Measurements from ENCODE around the gene XRCC2.
"Not testable (repeated sequence)": the region's sequence is repeated elsewhere in the genome, so short reads cannot be mapped to it uniquely, and the experiment has no call there.

XRCC2 gene

DNA sequence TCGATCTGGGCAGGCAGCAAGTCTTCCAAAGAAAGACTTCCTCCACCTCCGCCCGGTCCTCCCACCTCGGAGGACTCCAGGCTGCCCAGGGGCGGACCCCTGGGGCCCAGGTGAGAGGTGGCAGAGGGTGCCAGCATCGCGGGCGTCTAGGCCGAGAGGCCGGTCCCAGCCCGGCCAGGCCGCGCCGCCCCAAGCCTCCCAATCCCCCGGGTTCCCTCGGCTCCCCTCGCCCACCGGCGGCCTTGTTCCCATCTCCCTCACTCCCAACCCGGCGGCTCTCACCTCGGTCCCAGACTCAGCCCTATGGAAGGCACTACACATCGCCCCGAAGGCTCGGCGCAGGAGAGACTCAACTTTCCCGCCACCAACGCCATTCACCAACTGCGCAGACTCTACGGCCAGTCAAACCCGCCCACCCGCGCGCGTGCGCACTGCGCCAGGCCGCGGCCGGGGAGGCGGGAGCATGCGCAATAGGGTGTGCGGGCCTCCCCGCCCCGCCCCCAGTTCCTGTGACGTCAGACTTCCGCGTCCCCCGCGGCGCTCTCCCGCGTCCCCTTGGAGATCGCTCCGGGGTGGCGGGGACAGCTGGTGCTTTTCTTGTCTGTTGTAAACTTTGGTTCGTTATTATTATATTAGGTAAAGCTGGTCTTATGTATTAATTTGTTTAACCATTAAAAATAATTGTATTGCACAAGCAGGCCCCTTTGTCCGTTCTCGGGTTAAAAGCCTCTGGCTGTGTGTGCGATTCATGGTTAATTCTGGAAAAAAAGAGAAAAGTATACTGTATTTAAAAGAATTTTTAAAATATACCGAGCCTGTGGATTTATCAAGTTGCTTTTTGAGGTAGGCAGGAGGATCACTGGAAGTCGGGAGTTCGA is at the start of gene XRCC2:
TSS of gene XRCC2 (minus strand) at position 383 of the 878 bp plus-strand sequence. CDS start at position 321, 62 bp downstream.
- peak; percentile 97 for DNase-seq
- peak within 1 kb of the TSS; percentile 86 for H2AFZ ChIP-seq (ENCODE audit: low read length)
- no peaks in the 10 kb centered on the region for H4K20me1 ChIP-seq (ENCODE audit: insufficient read depth, low read length)
- no peaks in the 10 kb centered on the region for H3K36me3 ChIP-seq (replicated peaks; ENCODE audit: insufficient read depth, low read length)
- H3F3A ChIP-seq (ENCODE audit: insufficient read depth, low read length): peaks cover 11% of the 10 kb centered on the region
- peaks cover 47% of the 10 kb centered on the region for H3K79me2 ChIP-seq (ENCODE audit: low read length)
- peak within 1 kb of the TSS; percentile 83 for H3K9ac ChIP-seq (ENCODE audit: low read length)
- H3K9me2 ChIP-seq (replicated peaks; ENCODE audit: insufficient read depth, low read length): no peaks in the 10 kb centered on the region
- no peaks in the 10 kb centered on the region for H3K9me3 ChIP-seq (replicated peaks; ENCODE audit: insufficient read depth, low read length)
- H3K4me3 ChIP-seq (ENCODE audit: low read length): peak within 1 kb of the TSS; percentile 69
- peak within 1 kb of the TSS; percentile 68; the same call in 1 of the 2 replicates for H3K27ac ChIP-seq (ENCODE audit: low read length)
- H3K4me1 ChIP-seq (ENCODE audit: low read length): peaks cover 6% of the 10 kb centered on the region
- H3K27me3 ChIP-seq (replicated peaks; ENCODE audit: insufficient read depth, low read length): no peaks in the 10 kb centered on the region
- peak within 1 kb of the TSS; percentile 95 for H3K4me2 ChIP-seq (ENCODE audit: low read depth, low read length)
- TF ChIP-seq EZH2phosphoT487 (IDR thresholded peaks at IDR 0.05; ENCODE audit: low read length): no peak
- TF ChIP-seq, protein P1, sequence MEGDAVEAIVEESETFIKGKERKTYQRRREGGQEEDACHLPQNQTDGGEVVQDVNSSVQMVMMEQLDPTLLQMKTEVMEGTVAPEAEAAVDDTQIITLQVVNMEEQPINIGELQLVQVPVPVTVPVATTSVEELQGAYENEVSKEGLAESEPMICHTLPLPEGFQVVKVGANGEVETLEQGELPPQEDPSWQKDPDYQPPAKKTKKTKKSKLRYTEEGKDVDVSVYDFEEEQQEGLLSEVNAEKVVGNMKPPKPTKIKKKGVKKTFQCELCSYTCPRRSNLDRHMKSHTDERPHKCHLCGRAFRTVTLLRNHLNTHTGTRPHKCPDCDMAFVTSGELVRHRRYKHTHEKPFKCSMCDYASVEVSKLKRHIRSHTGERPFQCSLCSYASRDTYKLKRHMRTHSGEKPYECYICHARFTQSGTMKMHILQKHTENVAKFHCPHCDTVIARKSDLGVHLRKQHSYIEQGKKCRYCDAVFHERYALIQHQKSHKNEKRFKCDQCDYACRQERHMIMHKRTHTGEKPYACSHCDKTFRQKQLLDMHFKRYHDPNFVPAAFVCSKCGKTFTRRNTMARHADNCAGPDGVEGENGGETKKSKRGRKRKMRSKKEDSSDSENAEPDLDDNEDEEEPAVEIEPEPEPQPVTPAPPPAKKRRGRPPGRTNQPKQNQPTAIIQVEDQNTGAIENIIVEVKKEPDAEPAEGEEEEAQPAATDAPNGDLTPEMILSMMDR (IDR thresholded peaks at IDR 0.05; ENCODE audit: low read length): no peak
- no peak for TF ChIP-seq EZH2 (optimal IDR thresholded peaks at IDR 0.05; ENCODE audit: low read depth, low read length)

DNA sequence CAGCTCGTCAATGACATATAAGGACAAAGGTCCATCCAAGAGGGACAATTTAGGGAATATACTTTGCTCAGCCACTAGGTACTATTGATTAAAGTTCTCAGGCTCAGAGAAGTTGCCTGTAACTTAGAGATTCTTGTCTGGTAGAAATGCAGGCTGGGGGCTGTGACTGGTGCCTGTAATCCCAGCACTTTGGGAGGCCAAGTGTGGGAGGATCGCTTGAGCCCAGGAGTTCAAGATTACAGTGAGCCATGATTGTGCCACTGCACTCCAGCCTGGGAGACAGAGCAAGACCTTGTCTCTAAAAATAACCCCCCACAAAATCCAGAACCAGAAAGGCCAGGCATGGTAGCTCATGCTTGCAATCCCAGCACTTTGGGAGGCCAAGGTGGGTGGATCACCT is 47.4 kb upstream of the XRCC2 start:
- Histone ChIP-seq H3K9me2 (replicated peaks; ENCODE audit: insufficient read depth, low read length) (no peaks in the 10 kb centered on the region), H3K4me2 (ENCODE audit: low read depth, low read length) (no peak overlapping the region), H3K27me3 (replicated peaks; ENCODE audit: insufficient read depth, low read length) (no peaks in the 10 kb centered on the region), H3K9me3 (replicated peaks; ENCODE audit: insufficient read depth, low read length) (no peaks in the 10 kb centered on the region), H3K9ac (ENCODE audit: low read length) (no peak overlapping the region), H3K4me3 (ENCODE audit: low read length) (no peak overlapping the region), H3K4me1 (ENCODE audit: low read length) (no peaks in the 10 kb centered on the region), H3K27ac (ENCODE audit: low read length) (no peak overlapping the region), H4K20me1 (ENCODE audit: insufficient read depth, low read length) (no peaks in the 10 kb centered on the region), H3K36me3 (replicated peaks; ENCODE audit: insufficient read depth, low read length) (no peaks in the 10 kb centered on the region), H3F3A (ENCODE audit: insufficient read depth, low read length) (no peaks in the 10 kb centered on the region), H3K79me2 (ENCODE audit: low read length) (no peaks in the 10 kb centered on the region), H2AFZ (ENCODE audit: low read length) (no peak overlapping the region)
- TF ChIP-seq EZH2phosphoT487 (IDR thresholded peaks at IDR 0.05; ENCODE audit: low read length) (no peak), EZH2 (optimal IDR thresholded peaks at IDR 0.05; ENCODE audit: low read depth, low read length) (no peak)
- TF ChIP-seq, protein P1 (IDR thresholded peaks at IDR 0.05; ENCODE audit: low read length): no peak
- DNase-seq: no peak

DNA sequence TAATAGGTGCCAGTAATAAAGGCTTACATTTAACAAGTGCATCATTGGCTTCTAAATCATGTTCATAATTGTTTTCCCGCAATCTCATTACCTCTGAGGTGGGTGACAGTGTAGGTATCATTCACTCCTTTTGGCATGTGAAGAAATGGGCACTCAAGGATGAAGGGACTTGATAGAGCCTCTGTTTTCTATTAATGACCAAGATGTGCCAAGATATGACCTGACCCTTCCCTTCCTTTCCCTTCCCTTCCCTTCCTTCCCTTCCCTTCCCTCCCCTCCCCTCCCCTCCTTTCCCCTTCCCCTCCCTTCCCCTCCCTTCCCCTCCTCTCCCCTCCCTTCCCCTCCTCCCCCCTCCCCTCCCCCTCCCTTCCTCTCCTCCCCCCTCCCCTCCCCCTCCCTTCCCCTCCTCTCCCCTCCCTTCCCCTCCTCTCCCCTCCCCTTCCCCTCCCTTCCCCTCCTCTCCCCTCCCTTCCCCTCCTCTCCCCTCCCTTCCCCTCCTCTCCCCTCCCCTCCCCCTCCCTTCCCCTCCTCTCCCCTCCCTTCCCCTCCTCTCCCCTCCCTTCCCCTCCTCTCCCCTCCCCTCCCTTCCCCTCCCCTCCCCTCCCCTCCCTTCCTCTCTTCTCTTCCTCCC is 36.6 kb upstream of the XRCC2 start:
- not testable (repeated sequence) for H2AFZ ChIP-seq (ENCODE audit: low read length); H4K20me1 ChIP-seq (ENCODE audit: insufficient read depth, low read length); H3K9me3 ChIP-seq (replicated peaks; ENCODE audit: insufficient read depth, low read length); H3F3A ChIP-seq (ENCODE audit: insufficient read depth, low read length); H3K27me3 ChIP-seq (replicated peaks; ENCODE audit: insufficient read depth, low read length); H3K4me1 ChIP-seq (ENCODE audit: low read length); H3K79me2 ChIP-seq (ENCODE audit: low read length); H3K36me3 ChIP-seq (replicated peaks; ENCODE audit: insufficient read depth, low read length); H3K9ac ChIP-seq (ENCODE audit: low read length); H3K9me2 ChIP-seq (replicated peaks; ENCODE audit: insufficient read depth, low read length); H3K4me2 ChIP-seq (ENCODE audit: low read depth, low read length); H3K27ac ChIP-seq (ENCODE audit: low read length); H3K4me3 ChIP-seq (ENCODE audit: low read length); DNase-seq

Measured in MM.1S (cell line).